ENCODE data around the gene FADS1.
A peak's percentile ranks its signal among the peaks of the same experiment; 100 is the strongest.

DNA sequence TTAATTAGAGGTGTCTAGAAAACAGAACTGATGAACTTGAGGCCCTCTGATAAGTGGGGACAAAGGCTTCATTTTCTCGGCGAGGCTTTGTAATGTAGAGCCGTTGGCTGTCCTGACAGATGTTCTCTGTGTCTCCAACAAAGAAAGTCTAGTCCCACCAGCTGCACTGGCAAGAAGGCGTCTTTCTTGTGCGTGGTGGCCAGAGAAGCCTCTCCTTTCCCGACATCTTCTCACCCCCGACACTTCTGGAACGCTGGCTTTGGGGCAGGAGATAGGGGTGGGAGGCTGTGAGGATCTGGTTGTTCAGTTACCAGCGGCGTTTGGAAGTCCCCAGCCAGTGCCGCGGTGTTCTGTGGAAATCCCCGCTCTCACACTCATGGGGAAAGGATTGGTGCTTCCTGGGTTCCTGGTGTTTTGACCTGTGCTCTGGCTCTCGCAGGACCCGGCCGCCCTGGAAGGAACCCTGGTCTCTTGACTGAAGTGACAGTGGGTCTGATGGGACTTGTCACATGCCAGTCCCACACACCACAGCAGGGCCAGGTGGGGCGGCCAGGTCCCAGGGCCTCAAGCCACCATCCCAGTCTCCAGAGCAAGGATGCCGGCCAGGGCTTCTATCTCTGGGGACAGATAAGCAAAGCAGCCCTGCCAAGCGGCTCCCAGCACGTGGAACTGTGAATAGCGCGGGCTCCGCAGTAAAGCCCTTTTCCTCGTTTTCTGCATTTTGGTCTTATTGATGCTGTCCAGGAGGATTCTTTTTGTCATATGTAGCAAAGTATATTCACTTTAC, 34.5 kb upstream of the FADS1 start:
- TF ChIP-seq POLR2A (IDR thresholded peaks at IDR 0.05; ENCODE audit: low read length) (peak; percentile 26), GATA1 (IDR thresholded peaks at IDR 0.05; ENCODE audit: low read depth, low read length) (no peak)

Measured in erythroblast (primary cell).